IPS-11a (cell line): ENCODE data around the gene ZNF524.

Experiments used
- H3K4me3 ChIP-seq: one replicate; pipeline ENCODE4 v1.5.1; 2013; ENCODE audit warnings: low read depth, low read length, control low read depth

The ZNF524 gene

DNA sequence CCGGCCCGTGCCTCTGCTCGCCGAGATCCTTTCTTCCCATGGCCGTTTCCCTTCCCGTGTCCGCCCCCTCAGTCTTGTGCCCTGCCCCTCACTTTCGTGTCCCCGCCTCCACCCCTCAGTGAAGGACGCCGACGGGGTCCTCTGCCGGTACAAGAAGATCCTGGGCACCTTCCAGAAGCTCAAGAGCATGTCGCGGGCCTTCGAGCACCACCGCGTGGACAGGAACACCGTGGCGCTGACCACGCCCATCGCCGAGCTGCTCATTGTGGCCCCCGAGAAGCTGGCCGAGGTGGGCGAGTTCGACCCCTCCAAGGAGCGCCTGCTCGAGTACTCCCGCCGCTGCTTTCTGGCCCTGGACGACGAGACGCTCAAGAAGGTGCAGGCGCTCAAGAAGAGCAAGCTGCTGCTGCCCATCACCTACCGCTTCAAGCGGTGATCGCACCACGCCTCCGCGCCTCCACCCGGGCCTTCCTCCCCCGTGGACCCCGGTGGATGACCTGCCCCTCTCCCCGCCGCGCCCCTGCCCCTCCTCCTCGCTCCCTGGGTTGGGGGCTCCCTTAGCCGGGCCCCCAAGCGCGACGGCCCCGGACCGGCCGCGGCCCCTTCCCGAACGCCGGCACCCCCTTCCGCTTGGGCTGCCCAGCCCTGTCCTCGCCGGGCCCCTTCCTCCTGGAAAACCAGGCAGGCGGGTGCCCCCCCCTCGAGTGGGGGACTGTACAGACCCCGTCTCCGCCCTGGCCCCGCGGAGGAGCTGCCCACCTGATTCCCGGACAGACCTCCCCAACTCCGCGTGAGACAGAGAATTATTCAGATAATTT is 52.4 kb downstream of the ZNF524 start:
- H3K4me3 ChIP-seq = peak overlapping the region; percentile 8
